HL-60 (cell line): Measurements from ENCODE around the gene SORCS1.

Experiments used
- CTCF ChIP-seq: IDR thresholded peaks from one replicate; pipeline ENCODE4 v1.5.1; 2011; ENCODE audit warnings: low read length, control low read depth, inconsistent platforms; ENCODE audit not compliant: insufficient read depth
- TF ChIP-seq, protein P1 (sequence below): IDR thresholded peaks from 2 replicates; pipeline ENCODE4 v1.6.1; 2012; ENCODE audit warnings: low read depth; ENCODE audit not compliant: insufficient replicate concordance

GRCh38 chr10:106582291-106582690 is 582.2 kb downstream of the SORCS1 start:
- TF ChIP-seq, protein P1, sequence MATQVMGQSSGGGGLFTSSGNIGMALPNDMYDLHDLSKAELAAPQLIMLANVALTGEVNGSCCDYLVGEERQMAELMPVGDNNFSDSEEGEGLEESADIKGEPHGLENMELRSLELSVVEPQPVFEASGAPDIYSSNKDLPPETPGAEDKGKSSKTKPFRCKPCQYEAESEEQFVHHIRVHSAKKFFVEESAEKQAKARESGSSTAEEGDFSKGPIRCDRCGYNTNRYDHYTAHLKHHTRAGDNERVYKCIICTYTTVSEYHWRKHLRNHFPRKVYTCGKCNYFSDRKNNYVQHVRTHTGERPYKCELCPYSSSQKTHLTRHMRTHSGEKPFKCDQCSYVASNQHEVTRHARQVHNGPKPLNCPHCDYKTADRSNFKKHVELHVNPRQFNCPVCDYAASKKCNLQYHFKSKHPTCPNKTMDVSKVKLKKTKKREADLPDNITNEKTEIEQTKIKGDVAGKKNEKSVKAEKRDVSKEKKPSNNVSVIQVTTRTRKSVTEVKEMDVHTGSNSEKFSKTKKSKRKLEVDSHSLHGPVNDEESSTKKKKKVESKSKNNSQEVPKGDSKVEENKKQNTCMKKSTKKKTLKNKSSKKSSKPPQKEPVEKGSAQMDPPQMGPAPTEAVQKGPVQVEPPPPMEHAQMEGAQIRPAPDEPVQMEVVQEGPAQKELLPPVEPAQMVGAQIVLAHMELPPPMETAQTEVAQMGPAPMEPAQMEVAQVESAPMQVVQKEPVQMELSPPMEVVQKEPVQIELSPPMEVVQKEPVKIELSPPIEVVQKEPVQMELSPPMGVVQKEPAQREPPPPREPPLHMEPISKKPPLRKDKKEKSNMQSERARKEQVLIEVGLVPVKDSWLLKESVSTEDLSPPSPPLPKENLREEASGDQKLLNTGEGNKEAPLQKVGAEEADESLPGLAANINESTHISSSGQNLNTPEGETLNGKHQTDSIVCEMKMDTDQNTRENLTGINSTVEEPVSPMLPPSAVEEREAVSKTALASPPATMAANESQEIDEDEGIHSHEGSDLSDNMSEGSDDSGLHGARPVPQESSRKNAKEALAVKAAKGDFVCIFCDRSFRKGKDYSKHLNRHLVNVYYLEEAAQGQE: no peak
- TF ChIP-seq CTCF: no peak
